ENCODE data around the gene PTBP1.
A peak's percentile ranks its signal among the peaks of the same experiment; 100 is the strongest.
"Not testable (repeated sequence)": the region's sequence is repeated elsewhere in the genome, so short reads cannot be mapped to it uniquely, and the experiment has no call there.

PTBP1 gene

DNA sequence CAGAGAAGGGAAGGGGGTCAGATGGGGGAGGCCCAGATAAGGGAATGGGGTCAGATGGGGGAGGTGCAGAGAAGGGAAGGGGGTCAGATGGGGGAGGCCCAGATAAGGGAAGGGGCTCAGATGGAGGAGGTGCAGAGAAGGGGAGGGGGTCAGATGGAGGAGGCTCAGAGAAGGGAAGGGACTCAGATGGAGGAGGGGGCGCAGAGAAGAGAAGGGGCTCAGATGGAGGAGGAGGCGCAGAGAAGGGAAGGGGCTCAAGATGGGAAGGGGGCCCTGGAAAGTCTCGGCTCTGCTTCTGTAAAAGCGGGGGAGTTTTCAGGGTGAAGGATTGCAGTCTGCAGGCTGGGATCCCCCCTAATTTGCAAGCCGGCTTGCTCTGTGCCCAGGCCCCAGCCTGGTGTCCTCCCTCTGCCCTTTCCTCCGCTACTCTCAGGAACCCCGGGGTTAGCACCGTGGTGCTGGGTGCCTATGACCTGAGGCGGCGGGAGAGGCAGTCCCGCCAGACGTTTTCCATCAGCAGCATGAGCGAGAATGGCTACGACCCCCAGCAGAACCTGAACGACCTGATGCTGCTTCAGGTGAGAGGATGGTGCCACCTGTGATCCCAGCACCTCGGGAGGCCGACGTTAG lies 32.0 kb downstream of the PTBP1 start:
- no peaks in the 10 kb centered on the region for H3K27me3 ChIP-seq (ENCODE audit: control insufficient read depth, insufficient read depth, low read length)
- H3K4me3 ChIP-seq (ENCODE audit: low read depth, low read length): no peak overlapping the region
- no peak overlapping the region for H3K9ac ChIP-seq (ENCODE audit: low read depth, low read length)
- no peaks in the 10 kb centered on the region for H3K36me3 ChIP-seq (ENCODE audit: control insufficient read depth, insufficient read depth, low read length)
- no peaks in the 10 kb centered on the region for H3K4me1 ChIP-seq (ENCODE audit: control insufficient read depth, insufficient read depth, low read length)
- no peaks in the 10 kb centered on the region for H3K9me3 ChIP-seq (ENCODE audit: control insufficient read depth, insufficient read depth, low read length)

- no peaks in the 10 kb centered on the region for H3K4me1 ChIP-seq (ENCODE audit: control insufficient read depth, insufficient read depth, low read length)
These were observed 34.4 kb downstream of the PTBP1 start for GRCh38 chr19:831407-832369.

DNA sequence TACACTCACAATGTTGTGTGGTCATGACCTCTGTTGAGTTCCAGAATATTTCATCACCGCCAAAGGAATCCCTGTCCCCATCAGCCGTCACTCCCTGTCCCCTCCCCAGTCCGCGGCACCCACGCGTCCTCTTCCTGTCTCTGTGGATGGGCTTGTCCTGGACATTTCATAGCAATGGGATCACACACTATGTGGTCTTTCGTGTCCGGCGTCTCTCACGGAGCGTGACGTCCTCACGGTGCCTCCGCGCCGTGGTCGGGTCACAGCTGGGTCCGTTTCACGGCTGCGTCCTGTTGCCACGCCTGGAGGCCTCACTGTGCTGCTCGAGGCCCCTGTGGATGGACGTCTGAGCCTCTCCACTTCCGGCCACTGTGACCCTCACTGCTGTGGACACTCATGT lies 37.0 kb downstream of the PTBP1 start:
- no peaks in the 10 kb centered on the region for H3K36me3 ChIP-seq (ENCODE audit: control insufficient read depth, insufficient read depth, low read length)
- H3K4me1 ChIP-seq (ENCODE audit: control insufficient read depth, insufficient read depth, low read length): no peaks in the 10 kb centered on the region
- H3K4me3 ChIP-seq (ENCODE audit: low read depth, low read length): no peak overlapping the region
- H3K27me3 ChIP-seq (ENCODE audit: control insufficient read depth, insufficient read depth, low read length): no peaks in the 10 kb centered on the region
- no peaks in the 10 kb centered on the region for H3K9me3 ChIP-seq (ENCODE audit: control insufficient read depth, insufficient read depth, low read length)
- no peak overlapping the region for H3K9ac ChIP-seq (ENCODE audit: low read depth, low read length)

More at GRCh38 chr19:831407-832369, 34.4 kb downstream of the PTBP1 start:
- Histone ChIP-seq H3K9me3 (ENCODE audit: control insufficient read depth, insufficient read depth, low read length) (no peaks in the 10 kb centered on the region), H3K36me3 (ENCODE audit: control insufficient read depth, insufficient read depth, low read length) (no peaks in the 10 kb centered on the region), H3K4me3 (ENCODE audit: low read depth, low read length) (no peak overlapping the region), H3K9ac (ENCODE audit: low read depth, low read length) (no peak overlapping the region), H3K27me3 (ENCODE audit: control insufficient read depth, insufficient read depth, low read length) (no peaks in the 10 kb centered on the region)

DNA sequence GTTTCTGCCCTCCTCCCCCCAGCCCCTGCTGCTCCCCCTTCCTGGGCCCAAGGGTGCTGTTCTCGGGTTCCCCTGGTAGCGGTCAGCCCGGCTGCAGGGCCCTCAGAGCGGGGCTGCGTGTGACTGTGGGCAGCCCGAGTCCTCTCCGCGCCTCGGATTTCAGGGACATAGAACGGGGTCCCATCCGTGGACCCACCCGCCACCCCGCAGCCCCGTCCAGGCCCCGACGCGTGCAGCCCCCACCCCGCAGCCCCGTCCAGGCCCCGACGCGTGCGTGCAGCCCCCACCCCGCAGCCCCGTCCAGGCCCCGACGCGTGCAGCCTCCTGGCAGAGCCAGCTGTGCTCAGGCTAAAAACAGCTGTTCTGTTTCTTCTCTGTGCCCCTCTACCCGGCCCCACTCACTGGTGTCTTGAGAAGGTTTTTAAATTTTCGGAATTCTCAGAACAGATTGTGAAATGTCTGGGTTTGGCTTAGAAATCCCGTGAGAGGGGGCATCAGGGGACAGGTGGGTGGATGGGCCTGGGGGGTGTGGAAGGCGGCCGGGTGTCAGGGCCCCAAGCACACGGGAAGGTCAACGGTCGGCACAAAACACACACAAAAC lies 38.1 kb downstream of the PTBP1 start:
- H3K36me3 ChIP-seq (ENCODE audit: control insufficient read depth, insufficient read depth, low read length): no peaks in the 10 kb centered on the region
- H3K9me3 ChIP-seq (ENCODE audit: control insufficient read depth, insufficient read depth, low read length): no peaks in the 10 kb centered on the region
- H3K4me3 ChIP-seq (ENCODE audit: low read depth, low read length): no peak overlapping the region
- no peaks in the 10 kb centered on the region for H3K27me3 ChIP-seq (ENCODE audit: control insufficient read depth, insufficient read depth, low read length)
- no peak overlapping the region for H3K9ac ChIP-seq (ENCODE audit: low read depth, low read length)
- H3K4me1 ChIP-seq (ENCODE audit: control insufficient read depth, insufficient read depth, low read length): no peaks in the 10 kb centered on the region

DNA sequence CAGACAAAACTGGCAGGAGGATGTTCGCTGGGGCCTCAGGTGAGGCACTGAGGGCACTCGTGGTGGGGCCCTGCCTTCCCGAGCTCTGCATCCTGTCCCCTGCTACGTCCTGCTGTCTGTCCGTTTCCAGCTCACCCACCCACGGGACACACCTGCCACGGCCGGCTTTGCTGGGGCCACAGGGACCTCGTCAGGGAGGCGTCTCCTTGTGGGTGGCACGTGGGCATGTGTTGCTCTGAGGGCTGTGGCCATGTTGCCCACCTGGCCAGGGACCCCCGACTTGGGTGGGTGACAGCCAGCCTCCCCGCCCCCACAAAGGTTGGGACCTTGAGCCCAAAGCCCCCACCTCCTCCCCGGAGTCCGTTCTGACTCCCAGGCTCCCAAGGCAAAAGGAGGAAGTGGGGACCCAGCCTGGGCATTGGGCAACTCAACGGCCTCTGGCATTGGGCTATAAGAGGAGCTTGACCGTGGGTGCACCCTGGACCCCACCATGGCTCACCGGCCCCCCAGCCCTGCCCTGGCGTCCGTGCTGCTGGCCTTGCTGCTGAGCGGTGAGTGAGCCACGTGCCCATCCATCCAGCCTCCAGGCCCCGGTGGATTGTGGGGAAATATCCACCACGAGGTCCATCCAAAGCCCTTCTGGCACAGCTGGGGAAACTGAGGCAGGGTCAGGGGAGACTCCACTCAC lies 43.4 kb downstream of the PTBP1 start, which contains the start of gene PRTN3:
Gene PRTN3 (plus strand): TSS at position 481 of the 688 bp plus-strand sequence. CDS start 10 bp downstream, at position 491.
- H3K9ac ChIP-seq (ENCODE audit: low read depth, low read length): no peak within 1 kb of the TSS
- H3K27me3 ChIP-seq (ENCODE audit: control insufficient read depth, insufficient read depth, low read length): peaks cover 2% of the 10 kb centered on the region
- no peaks in the 10 kb centered on the region for H3K36me3 ChIP-seq (ENCODE audit: control insufficient read depth, insufficient read depth, low read length)
- no peaks in the 10 kb centered on the region for H3K4me1 ChIP-seq (ENCODE audit: control insufficient read depth, insufficient read depth, low read length)
- no peaks in the 10 kb centered on the region for H3K9me3 ChIP-seq (ENCODE audit: control insufficient read depth, insufficient read depth, low read length)
- H3K4me3 ChIP-seq (ENCODE audit: low read depth, low read length): no peak within 1 kb of the TSS

- H3K27me3 ChIP-seq (ENCODE audit: control insufficient read depth, insufficient read depth, low read length); H3K36me3 ChIP-seq (ENCODE audit: control insufficient read depth, insufficient read depth, low read length); H3K9ac ChIP-seq (ENCODE audit: low read depth, low read length); H3K4me1 ChIP-seq (ENCODE audit: control insufficient read depth, insufficient read depth, low read length); H3K9me3 ChIP-seq (ENCODE audit: control insufficient read depth, insufficient read depth, low read length); H3K4me3 ChIP-seq (ENCODE audit: low read depth, low read length): not testable (repeated sequence)
These were observed 45.5 kb downstream of the PTBP1 start for GRCh38 chr19:842802-843179.

GRCh38 chr19:843180-843835 lies 46.1 kb downstream of the PTBP1 start:
- Histone ChIP-seq H3K9ac (ENCODE audit: low read depth, low read length) (no peak overlapping the region), H3K27me3 (ENCODE audit: control insufficient read depth, insufficient read depth, low read length) (peaks cover 2% of the 10 kb centered on the region), H3K4me1 (ENCODE audit: control insufficient read depth, insufficient read depth, low read length) (no peaks in the 10 kb centered on the region), H3K4me3 (ENCODE audit: low read depth, low read length) (peak overlapping the region; percentile 39), H3K36me3 (ENCODE audit: control insufficient read depth, insufficient read depth, low read length) (no peaks in the 10 kb centered on the region), H3K9me3 (ENCODE audit: control insufficient read depth, insufficient read depth, low read length) (no peaks in the 10 kb centered on the region)

- peaks cover 2% of the 10 kb centered on the region for H3K27me3 ChIP-seq (ENCODE audit: control insufficient read depth, insufficient read depth, low read length)
- H3K4me1 ChIP-seq (ENCODE audit: control insufficient read depth, insufficient read depth, low read length): no peaks in the 10 kb centered on the region
- no peak overlapping the region for H3K9ac ChIP-seq (ENCODE audit: low read depth, low read length)
- peak overlapping the region; percentile 39 for H3K4me3 ChIP-seq (ENCODE audit: low read depth, low read length)
- no peaks in the 10 kb centered on the region for H3K9me3 ChIP-seq (ENCODE audit: control insufficient read depth, insufficient read depth, low read length)
- H3K36me3 ChIP-seq (ENCODE audit: control insufficient read depth, insufficient read depth, low read length): no peaks in the 10 kb centered on the region
These were observed 46.7 kb downstream of the PTBP1 start for GRCh38 chr19:843836-844545.

DNA sequence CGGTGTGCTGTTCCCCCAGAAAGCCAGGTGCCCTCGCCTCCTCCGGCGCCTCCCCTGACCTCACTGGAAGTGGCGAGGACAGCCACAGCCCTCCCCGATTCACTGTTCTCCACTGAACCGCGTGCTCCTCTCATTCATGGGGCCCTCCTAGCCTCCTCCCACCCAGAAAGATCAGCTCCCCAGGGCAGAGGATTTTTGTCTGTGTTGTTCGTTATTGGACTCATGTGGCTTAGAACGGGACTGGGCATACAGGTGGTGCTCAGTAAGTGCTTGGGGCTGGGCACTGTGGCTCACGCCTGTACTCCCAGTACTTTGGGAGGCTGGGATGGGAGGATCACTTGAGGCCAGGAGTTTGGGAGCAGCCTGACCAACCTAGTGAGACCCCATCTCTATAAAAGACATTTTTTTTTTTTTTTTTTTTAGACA lies 47.3 kb downstream of the PTBP1 start:
- no peaks in the 10 kb centered on the region for H3K4me1 ChIP-seq (ENCODE audit: control insufficient read depth, insufficient read depth, low read length)
- no peak overlapping the region for H3K9ac ChIP-seq (ENCODE audit: low read depth, low read length)

GRCh38 chr19:845707-846521 lies 48.7 kb downstream of the PTBP1 start:
- H3K9ac ChIP-seq (ENCODE audit: low read depth, low read length): no peak overlapping the region
- H3K4me1 ChIP-seq (ENCODE audit: control insufficient read depth, insufficient read depth, low read length): no peaks in the 10 kb centered on the region
- peaks cover 2% of the 10 kb centered on the region for H3K27me3 ChIP-seq (ENCODE audit: control insufficient read depth, insufficient read depth, low read length)

More for the DNA sequence above, 47.3 kb downstream of the PTBP1 start:
- Histone ChIP-seq H3K9me3 (ENCODE audit: control insufficient read depth, insufficient read depth, low read length) (no peaks in the 10 kb centered on the region), H3K27me3 (ENCODE audit: control insufficient read depth, insufficient read depth, low read length) (peaks cover 2% of the 10 kb centered on the region), H3K4me3 (ENCODE audit: low read depth, low read length) (no peak overlapping the region), H3K36me3 (ENCODE audit: control insufficient read depth, insufficient read depth, low read length) (no peaks in the 10 kb centered on the region)

More at GRCh38 chr19:845707-846521, 48.7 kb downstream of the PTBP1 start:
- Histone ChIP-seq H3K4me3 (ENCODE audit: low read depth, low read length) (no peak overlapping the region), H3K36me3 (ENCODE audit: control insufficient read depth, insufficient read depth, low read length) (no peaks in the 10 kb centered on the region), H3K9me3 (ENCODE audit: control insufficient read depth, insufficient read depth, low read length) (no peaks in the 10 kb centered on the region)
